CD4-positive, CD25-positive, alpha-beta regulatory T cell (primary cell): ENCODE measurements around the gene USP36. TPM values are rescaled to one million over a fixed set of nuclear protein-coding genes. Genes with fewer than 3 reads are reported as not detected.

ENCODE experiments used
- ATAC-seq, 2 donors: fragments of 150-1000 bp; cut with Tn5 transposase; one replicate each; pipeline ENCODE4 v1.10.0; 2021; ENCODE audit warnings: low read depth in 2 of 2, moderate number of reproducible peaks in 2 of 2, moderate library complexity in 1 of 2
- DNase-seq, 3 donors: peaks; one replicate each; pipeline versions ENCODE4 v3.0.0 to v3.0.0-alpha.2; 2012 to 2022; ENCODE audit warnings: mixed read lengths in 1 of 3
- H3K27ac ChIP-seq: one replicate; pipeline ENCODE4 v1.7.0; 2013; ENCODE audit warnings: mild to moderate bottlenecking, low read length; ENCODE audit not compliant: insufficient read depth, poor library complexity, severe bottlenecking
- H3K27me3 ChIP-seq: one replicate; pipeline ENCODE4 v1.7.0; 2013; ENCODE audit warnings: low read length; ENCODE audit not compliant: control insufficient read depth, insufficient read depth
- H3K36me3 ChIP-seq: one replicate; pipeline ENCODE4 v1.7.0; 2013; ENCODE audit warnings: mild to moderate bottlenecking, low read length, moderate library complexity; ENCODE audit not compliant: control insufficient read depth, insufficient read depth
- H3K4me1 ChIP-seq: 2 replicates; pipeline ENCODE4 v1.7.0; 2013; ENCODE audit warnings: mild to moderate bottlenecking, low read length; ENCODE audit not compliant: insufficient read depth, control insufficient read depth, poor library complexity, severe bottlenecking
- H3K4me3 ChIP-seq: one replicate; pipeline ENCODE4 v1.7.0; 2013; ENCODE audit warnings: low read depth, mild to moderate bottlenecking, low read length, moderate library complexity
- H3K9me3 ChIP-seq, 2 experiments: 1 replicate in 1 of 2; 2 replicates in 1 of 2; pipeline ENCODE4 v1.7.0; 2013; ENCODE audit warnings: low read length in 2 of 2, mild to moderate bottlenecking in 1 of 2, moderate library complexity in 1 of 2; ENCODE audit not compliant: control insufficient read depth in 2 of 2
- H3K27ac Mint-ChIP-seq, 3 donors: one replicate each; pipeline ENCODE4 v1.8.0; 2020 to 2022; ENCODE audit warnings: mild to moderate bottlenecking in 3 of 3, mixed read lengths in 3 of 3, moderate library complexity in 2 of 3
- H3K27me3 Mint-ChIP-seq: one replicate; pipeline ENCODE4 v1.8.0; 2022; ENCODE audit warnings: mild to moderate bottlenecking, mixed read lengths
- H3K36me3 Mint-ChIP-seq: one replicate; pipeline ENCODE4 v1.8.0; 2020; ENCODE audit warnings: mixed read lengths
- H3K4me1 Mint-ChIP-seq, 4 donors: one replicate each; pipeline ENCODE4 v1.8.0; 2020 to 2022; ENCODE audit warnings: mixed read lengths in 4 of 4, mild to moderate bottlenecking in 1 of 4
- H3K4me3 Mint-ChIP-seq, 4 donors: one replicate each; pipeline ENCODE4 v1.8.0; 2020 to 2022; ENCODE audit warnings: mild to moderate bottlenecking in 4 of 4, mixed read lengths in 4 of 4, moderate library complexity in 3 of 4
- H3K9me3 Mint-ChIP-seq, 7 donors: one replicate each; pipeline ENCODE4 v1.8.0; 2020 to 2022; ENCODE audit warnings: mixed read lengths in 7 of 7, mild to moderate bottlenecking in 3 of 7, moderate library complexity in 2 of 7
- polyA plus RNA-seq, 4 donors: library from polyadenylated mRNA; unstranded; fragments of 300-500 nt; fragmentation: Illumina TruSeq; gene quantifications; one replicate each; pipeline ENCODE4 v1.2.3, GENCODE V29; 2021
- total RNA-seq: library from RNA; stranded (reverse); gene quantifications from one replicate; pipeline ENCODE4 v1.2.3, GENCODE V29; 2022

Gene USP36
- total and polyA plus RNA-seq, 5 donors from 2014 or later = 19.6 to 407 (median 21.3) TPM

GRCh38 chr17:78842881-78843565 lies 2.4 kb upstream of the USP36 start:
- Histone ChIP-seq H3K27me3 (no peaks in the 10 kb centered on the region), H3K9me3 (no peaks in the 10 kb centered on the region), H3K4me1 (peaks cover 27% of the 10 kb centered on the region), H3K36me3 (peaks cover under 1% of the 10 kb centered on the region), H3K27ac (no peak overlapping the region), H3K4me3 (no peak overlapping the region)
- Mint-ChIP-seq H3K27me3 (peaks cover 4% of the 10 kb centered on the region), H3K9me3 (peaks cover 0 to 2% (median 0%) of the 10 kb centered on the region in 7 donors), H3K4me1 (peaks cover 7 to 32% (median 23%) of the 10 kb centered on the region in 4 donors), H3K4me3 (peak overlapping the region in 3 of 4 donors; percentile 41 to 79 (median 69)), H3K36me3 (peaks cover 8% of the 10 kb centered on the region), H3K27ac (peak overlapping the region in 2 of 3 donors; percentile 52 to 95)
- DNase-seq (peak; percentile 18 to 84 (median 65)), ATAC-seq (no peak)

- Mint-ChIP-seq H3K36me3 (peaks cover 31% of the 10 kb centered on the region), H3K27ac (peak overlapping the region in 2 of 3 donors; percentile 95 to 98), H3K27me3 (peaks cover 4% of the 10 kb centered on the region), H3K4me1 (peaks cover 7 to 48% (median 31%) of the 10 kb centered on the region in 4 donors), H3K4me3 (peak overlapping the region; percentile 88 to 99 (median 93)), H3K9me3 (peaks cover 0 to 2% (median 0%) of the 10 kb centered on the region in 7 donors)
- no peak overlapping the region for H3K4me3 ChIP-seq
- H3K27ac ChIP-seq = peak overlapping the region; percentile 99
- H3K4me1 ChIP-seq = peaks cover 27% of the 10 kb centered on the region
- H3K9me3 ChIP-seq = no peaks in the 10 kb centered on the region
- H3K27me3 ChIP-seq = no peaks in the 10 kb centered on the region
- no peak for DNase-seq
- peaks cover 25% of the 10 kb centered on the region for H3K36me3 ChIP-seq
- ATAC-seq = no peak
Observed at GRCh38 chr17:78840530-78840779, 159 bp downstream of the USP36 start.

DNA sequence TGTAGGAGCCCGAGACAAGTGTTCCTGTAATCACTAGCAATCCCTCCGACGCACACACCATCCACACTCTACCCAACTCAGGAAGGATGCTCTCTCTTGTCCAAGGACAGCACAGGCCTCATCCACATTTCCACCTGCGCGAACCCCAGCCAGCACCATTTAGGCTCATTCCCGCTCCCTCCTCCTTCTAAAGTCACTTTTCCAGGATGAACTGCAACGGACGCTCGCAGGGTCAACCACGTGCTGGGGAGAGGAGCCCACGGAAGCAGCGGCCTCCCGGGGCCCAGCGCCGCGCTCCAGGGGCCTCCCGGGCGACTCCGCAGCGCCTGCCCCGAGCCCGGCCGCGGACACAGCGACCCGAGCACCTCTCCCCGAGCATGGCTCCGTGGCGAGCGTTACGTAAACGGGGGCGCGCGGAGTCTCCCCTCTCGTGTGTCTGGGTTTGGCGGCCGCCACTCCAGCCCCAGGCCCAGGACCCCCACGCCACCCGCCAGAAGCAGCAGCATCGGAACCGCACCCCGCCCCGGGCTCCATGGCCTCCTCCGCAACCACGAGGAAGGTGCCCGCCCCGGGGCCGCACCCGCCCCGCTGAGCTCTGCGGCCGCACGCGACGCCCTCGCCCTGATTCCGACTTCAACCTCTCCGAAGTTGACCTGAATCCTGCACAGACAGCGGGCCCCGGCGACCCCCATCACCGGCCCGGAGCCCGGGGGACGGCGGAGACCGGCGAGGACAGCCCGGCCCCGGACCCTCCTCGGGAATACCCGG lies 668 bp downstream of the USP36 start:
- H3K27ac Mint-ChIP-seq = peak overlapping the region; percentile 82 to 96 (median 95)
- Histone ChIP-seq H3K9me3 (no peaks in the 10 kb centered on the region), H3K27ac (peak overlapping the region; percentile 99), H3K27me3 (no peaks in the 10 kb centered on the region), H3K4me1 (peaks cover 27% of the 10 kb centered on the region), H3K4me3 (peak overlapping the region; percentile 86), H3K36me3 (peaks cover 31% of the 10 kb centered on the region)
- DNase-seq (peak; percentile 44 to 66 (median 61)), ATAC-seq (peak; percentile 4 to 5)
- peaks cover 0 to 2% (median 0%) of the 10 kb centered on the region in 7 donors for H3K9me3 Mint-ChIP-seq
- peaks cover 7 to 48% (median 31%) of the 10 kb centered on the region in 4 donors for H3K4me1 Mint-ChIP-seq
- H3K4me3 Mint-ChIP-seq = peak overlapping the region; percentile 91 to 96 (median 92)
- peaks cover 4% of the 10 kb centered on the region for H3K27me3 Mint-ChIP-seq
- peaks cover 34% of the 10 kb centered on the region for H3K36me3 Mint-ChIP-seq

- Mint-ChIP-seq H3K36me3 (peaks cover 35% of the 10 kb centered on the region), H3K27ac (peak overlapping the region; percentile 82 to 96 (median 95)), H3K4me1 (peaks cover 7 to 45% (median 31%) of the 10 kb centered on the region in 4 donors), H3K9me3 (peaks cover 0 to 2% (median 0%) of the 10 kb centered on the region in 7 donors), H3K4me3 (peak overlapping the region; percentile 91 to 96 (median 92)), H3K27me3 (peaks cover 4% of the 10 kb centered on the region)
- H3K27ac ChIP-seq = peak overlapping the region; percentile 99
- no peaks in the 10 kb centered on the region for H3K9me3 ChIP-seq
- DNase-seq = peak in 1 of 3 donors; percentile 50
- peaks cover 37% of the 10 kb centered on the region for H3K36me3 ChIP-seq
- no peaks in the 10 kb centered on the region for H3K27me3 ChIP-seq
- peak overlapping the region; percentile 86 for H3K4me3 ChIP-seq
- H3K4me1 ChIP-seq = peaks cover 27% of the 10 kb centered on the region
- no peak for ATAC-seq
Observed at GRCh38 chr17:78839235-78839761, 1.3 kb downstream of the USP36 start.

DNA sequence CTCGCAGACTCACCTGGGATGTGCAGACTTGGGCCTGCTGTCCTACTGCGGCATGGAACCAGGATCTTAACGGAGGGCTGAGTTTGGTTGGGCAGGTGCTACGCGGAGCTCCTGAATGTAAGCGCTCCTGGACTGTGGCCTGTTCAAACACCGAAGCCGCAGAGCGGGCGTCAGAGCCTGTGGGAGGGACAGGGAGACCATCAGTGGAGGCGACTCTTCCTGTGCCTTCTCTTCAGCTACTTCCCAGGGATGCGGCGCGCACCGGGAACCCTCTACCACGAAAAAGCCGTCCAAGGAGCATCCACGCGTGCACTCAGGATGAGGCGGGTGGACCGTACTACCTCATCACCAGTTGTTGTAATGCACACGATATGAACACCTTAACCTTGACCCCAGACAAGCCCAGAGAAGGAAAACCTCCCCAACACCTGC lies 2.0 kb downstream of the USP36 start:
- Histone ChIP-seq H3K4me3 (peak overlapping the region; percentile 86), H3K4me1 (peaks cover 27% of the 10 kb centered on the region), H3K27me3 (no peaks in the 10 kb centered on the region), H3K36me3 (peaks cover 44% of the 10 kb centered on the region), H3K27ac (no peak overlapping the region), H3K9me3 (no peaks in the 10 kb centered on the region)
- H3K9me3 Mint-ChIP-seq = peaks cover 0 to 2% (median 0%) of the 10 kb centered on the region in 7 donors
- H3K27ac Mint-ChIP-seq = peak overlapping the region in 2 of 3 donors; percentile 95 to 96
- no peak for ATAC-seq
- H3K27me3 Mint-ChIP-seq = peaks cover 4% of the 10 kb centered on the region
- peak overlapping the region; percentile 91 to 96 (median 92) for H3K4me3 Mint-ChIP-seq
- H3K4me1 Mint-ChIP-seq = peaks cover 7 to 43% (median 31%) of the 10 kb centered on the region in 4 donors
- no peak for DNase-seq
- peaks cover 38% of the 10 kb centered on the region for H3K36me3 Mint-ChIP-seq

DNA sequence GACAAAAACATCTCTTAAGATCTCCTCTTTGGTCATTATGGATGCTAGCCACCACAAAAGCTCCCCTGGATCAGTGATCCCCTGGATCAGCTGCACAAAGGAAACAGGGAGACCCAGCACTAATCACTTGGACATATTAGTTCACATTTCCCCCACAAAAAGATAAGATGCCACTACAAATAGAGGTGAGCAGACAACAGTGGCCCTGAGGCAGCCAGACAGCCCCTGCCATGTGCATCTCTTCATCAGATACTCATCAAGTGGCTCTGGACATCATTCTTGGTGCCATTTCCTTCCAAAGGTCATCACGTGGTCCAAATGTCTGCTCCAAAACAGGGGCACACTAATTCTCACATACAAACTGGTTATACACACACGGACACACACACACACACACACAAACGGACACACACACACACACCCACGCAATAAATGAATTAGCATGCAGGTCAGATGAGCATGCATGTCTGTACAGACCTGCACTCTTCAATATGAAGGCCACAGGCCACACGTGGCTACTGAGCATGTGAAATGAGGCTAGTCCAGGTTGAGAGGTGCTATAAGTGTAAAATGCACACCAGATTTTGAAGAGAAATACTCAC lies 4.1 kb downstream of the USP36 start:
- H3K27ac Mint-ChIP-seq = peak overlapping the region in 1 of 3 donors; percentile 39
- H3K4me1 Mint-ChIP-seq = peaks cover 7 to 41% (median 31%) of the 10 kb centered on the region in 4 donors
- H3K36me3 Mint-ChIP-seq = peaks cover 44% of the 10 kb centered on the region
- DNase-seq (no peak), ATAC-seq (no peak)
- peak overlapping the region in 1 of 4 donors; percentile 91 for H3K4me3 Mint-ChIP-seq
- Histone ChIP-seq H3K9me3 (no peaks in the 10 kb centered on the region), H3K27ac (no peak overlapping the region), H3K27me3 (no peaks in the 10 kb centered on the region), H3K36me3 (peaks cover 63% of the 10 kb centered on the region), H3K4me3 (no peak overlapping the region), H3K4me1 (peaks cover 23% of the 10 kb centered on the region)
- peaks cover 4% of the 10 kb centered on the region for H3K27me3 Mint-ChIP-seq
- H3K9me3 Mint-ChIP-seq = peaks cover 0 to 1% (median 0%) of the 10 kb centered on the region in 7 donors

GRCh38 chr17:78834571-78834970 lies 6.0 kb downstream of the USP36 start:
- Mint-ChIP-seq H3K27ac (no peak overlapping the region), H3K36me3 (peaks cover 51% of the 10 kb centered on the region), H3K27me3 (no peaks in the 10 kb centered on the region), H3K4me1 (peaks cover 15 to 42% (median 33%) of the 10 kb centered on the region in 4 donors), H3K4me3 (peak overlapping the region in 1 of 4 donors; percentile 35), H3K9me3 (peaks cover 0 to 1% (median 0%) of the 10 kb centered on the region in 7 donors)
- DNase-seq = no peak
- Histone ChIP-seq H3K4me3 (no peak overlapping the region), H3K9me3 (no peaks in the 10 kb centered on the region), H3K27ac (no peak overlapping the region), H3K36me3 (peaks cover 81% of the 10 kb centered on the region), H3K27me3 (no peaks in the 10 kb centered on the region), H3K4me1 (peaks cover 15% of the 10 kb centered on the region)
- no peak for ATAC-seq
